SK-N-SH (cell line): ENCODE measurements around the gene SNX9.

ENCODE experiments used
- CTCF ChIP-seq: fragments of 200-600 bp; sonication (generic); IDR thresholded peaks from 2 replicates; pipeline ENCODE4 v1.6.1; 2017; ENCODE audit warnings: antibody characterized with exemption, mild to moderate bottlenecking, moderate library complexity
- EP300 ChIP-seq, 2 experiments: IDR thresholded peaks; 2 replicates each; pipeline versions ENCODE4 v1.4.0 to v1.6.1; 2012; ENCODE audit warnings: borderline replicate concordance in 1 of 2, low read depth in 1 of 2, low read length in 1 of 2
- FOXM1 ChIP-seq: IDR thresholded peaks from 2 replicates; pipeline ENCODE4 v1.4.0; 2012; ENCODE audit warnings: low read depth, mild to moderate bottlenecking
- MAX ChIP-seq: IDR thresholded peaks from 2 replicates; pipeline ENCODE4 v1.4.0; 2012; ENCODE audit warnings: low read depth
- NFIC ChIP-seq: IDR thresholded peaks from 2 replicates; pipeline ENCODE4 v1.4.0; 2012; ENCODE audit warnings: borderline replicate concordance
- POLR2AphosphoS5 ChIP-seq: IDR thresholded peaks from 2 replicates; pipeline ENCODE4 v1.6.1; 2012; ENCODE audit warnings: low read depth, low read length
- RAD21 ChIP-seq: IDR thresholded peaks from 2 replicates; pipeline ENCODE4 v1.6.1; 2012; ENCODE audit warnings: mild to moderate bottlenecking, low read length
- REST ChIP-seq: IDR thresholded peaks from 2 replicates; pipeline ENCODE4 v1.6.1; 2012; ENCODE audit warnings: mild to moderate bottlenecking, low read depth, low read length, moderate library complexity
- RFX5 ChIP-seq: IDR thresholded peaks from 2 replicates; pipeline ENCODE4 v1.6.1; 2012; ENCODE audit warnings: mild to moderate bottlenecking, improper control_type of control experiment, low read length
- TAF1 ChIP-seq: IDR thresholded peaks from 2 replicates; pipeline ENCODE4 v1.6.1; 2012; ENCODE audit warnings: low read depth, mild to moderate bottlenecking, low read length, moderate library complexity, borderline replicate concordance
- TCF12 ChIP-seq: IDR thresholded peaks from 2 replicates; pipeline ENCODE4 v1.4.0; 2012
- USF2 ChIP-seq: fragments of 150-350 bp; IDR thresholded peaks from 2 replicates; pipeline ENCODE4 v1.6.1; 2017; ENCODE audit warnings: antibody characterized with exemption, low read length, low read depth, borderline replicate concordance
- YY1 ChIP-seq: IDR thresholded peaks from 2 replicates; pipeline ENCODE4 v1.4.0; 2012; ENCODE audit warnings: low read depth, mild to moderate bottlenecking

- no peak for TF ChIP-seq MAX
- TF ChIP-seq USF2: no peak
- TF ChIP-seq FOXM1: no peak
- TF ChIP-seq REST: no peak
- TF ChIP-seq POLR2AphosphoS5: no peak
- TF ChIP-seq CTCF: no peak
- TF ChIP-seq EP300 (IDR thresholded peaks at IDR 0.05; ENCODE audit: borderline replicate concordance in 1 of 2, low read depth in 1 of 2, low read length in 1 of 2): no peak
- no peak for TF ChIP-seq RAD21
- no peak for TF ChIP-seq TCF12
- TF ChIP-seq YY1: no peak
- no peak for TF ChIP-seq TAF1
- no peak for TF ChIP-seq NFIC
- TF ChIP-seq RFX5: no peak
These were observed 123.1 kb downstream of the SNX9 start for GRCh38 chr6:157946053-157946617.
